HG03571 (cell line): ENCODE results near the gene EDA.

Experiments
- ATAC-seq: cut with Tn5 transposase; IDR thresholded peaks from one replicate; pipeline ENCODE4 v1.9.1; 2021; ENCODE audit not compliant: unreplicated experiment

Gene EDA

GRCh38 chrX:70054391-70054790 is 438.5 kb downstream of the EDA start:
- ATAC-seq = no peak

- ATAC-seq = no peak
Measured at GRCh38 chrX:70062076-70062475, 446.2 kb downstream of the EDA start, which contains the start of gene OTUD6A. Gene OTUD6A, plus strand, starts transcription at chrX:70062457. Its CDS starts 68 bp downstream, at chrX:70062525.

GRCh38 chrX:70062961-70063550 is 447.1 kb downstream of the EDA start:
- no peak for ATAC-seq

DNA sequence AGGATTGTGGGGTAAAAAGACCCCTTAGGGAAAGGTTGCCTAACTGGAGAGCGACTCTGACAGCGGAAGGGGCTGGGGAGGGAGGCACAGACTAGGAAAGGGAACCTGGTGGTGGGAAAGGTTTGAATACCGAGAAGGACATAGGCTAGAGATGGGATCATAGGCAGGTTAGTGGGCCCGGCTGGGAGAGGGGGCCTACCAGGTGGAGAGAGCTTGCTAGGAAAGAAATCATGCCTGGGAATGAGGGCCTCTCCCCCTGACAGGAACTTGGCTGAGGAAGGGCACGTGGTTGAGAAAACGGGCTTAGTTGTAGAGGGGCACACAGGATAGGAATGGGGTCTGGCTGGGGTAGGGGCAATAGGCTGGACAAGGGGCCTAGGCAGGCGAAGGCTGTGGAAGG is 450.7 kb downstream of the EDA start:
- no peak for ATAC-seq

- ATAC-seq = no peak
Measured at GRCh38 chrX:70079297-70079696, 463.4 kb downstream of the EDA start.

- no peak for ATAC-seq
Measured at GRCh38 chrX:70079870-70080269, 464.0 kb downstream of the EDA start.

GRCh38 chrX:70082723-70083122 is 466.8 kb downstream of the EDA start:
- ATAC-seq = no peak

DNA sequence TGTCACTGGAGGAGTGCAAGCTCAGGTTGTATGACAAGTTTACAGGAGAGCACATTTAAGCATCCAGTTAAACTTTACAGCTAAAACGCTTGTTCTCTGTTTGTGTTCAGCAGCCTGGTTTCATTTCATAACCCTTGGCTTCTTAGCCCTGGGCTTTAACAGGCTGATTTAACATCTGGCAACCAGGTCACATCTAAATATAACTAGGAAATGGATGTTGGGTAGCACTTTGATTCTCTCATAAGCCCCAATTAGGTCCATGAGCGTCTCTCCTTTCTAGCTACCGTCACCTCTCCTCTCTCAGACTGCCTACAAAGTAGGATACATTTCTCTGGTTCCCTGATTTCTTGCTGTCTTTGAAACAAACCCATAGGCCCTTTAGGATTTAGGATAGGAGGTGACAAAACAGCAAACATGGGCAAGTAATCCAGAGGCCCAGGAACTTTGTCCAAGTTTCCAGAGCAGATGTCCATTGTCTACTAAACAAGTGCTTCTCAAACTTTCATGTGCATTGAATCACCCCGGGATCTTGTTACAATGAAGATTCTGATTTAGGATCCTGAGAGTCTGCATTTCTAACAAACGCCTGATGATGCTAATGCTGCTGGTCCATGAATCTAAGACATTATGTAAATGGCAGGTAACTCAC is 468.8 kb downstream of the EDA start:
- no peak for ATAC-seq

- no peak for ATAC-seq
Measured at GRCh38 chrX:70087857-70088630, 472.1 kb downstream of the EDA start.

DNA sequence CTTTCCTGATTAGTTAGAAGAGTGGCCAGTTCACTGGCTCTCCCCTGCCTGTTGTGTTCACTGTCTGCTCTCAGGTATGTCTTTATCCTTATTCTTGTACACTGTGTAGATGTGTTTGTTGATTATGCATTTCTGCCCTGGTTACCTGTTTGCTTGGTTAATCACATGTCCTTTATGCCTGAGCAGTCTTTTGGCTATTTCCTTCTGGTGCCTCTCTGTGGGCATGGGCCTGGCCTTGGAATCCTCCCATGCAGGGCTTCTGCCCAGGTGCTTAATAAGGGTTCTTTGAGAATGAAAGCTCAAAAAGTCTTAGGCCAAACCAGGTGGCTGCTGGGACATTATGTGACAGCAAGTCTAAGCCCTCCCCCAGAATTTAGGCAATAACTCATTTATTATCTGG is 472.8 kb downstream of the EDA start:
- no peak for ATAC-seq
